A204.1 (cell line): ENCODE data around the gene GALR1.
"Not testable (repeated sequence)": the region's sequence is repeated elsewhere in the genome, so short reads cannot be mapped to it uniquely, and the experiment has no call there.

Experiments used
- FAIRE-seq: peaks from 2 replicates; lab custom pipeline; 2012; peaks lifted over from hg19 to GRCh38; lab: Jason Lieb, UNC

The GALR1 gene

DNA sequence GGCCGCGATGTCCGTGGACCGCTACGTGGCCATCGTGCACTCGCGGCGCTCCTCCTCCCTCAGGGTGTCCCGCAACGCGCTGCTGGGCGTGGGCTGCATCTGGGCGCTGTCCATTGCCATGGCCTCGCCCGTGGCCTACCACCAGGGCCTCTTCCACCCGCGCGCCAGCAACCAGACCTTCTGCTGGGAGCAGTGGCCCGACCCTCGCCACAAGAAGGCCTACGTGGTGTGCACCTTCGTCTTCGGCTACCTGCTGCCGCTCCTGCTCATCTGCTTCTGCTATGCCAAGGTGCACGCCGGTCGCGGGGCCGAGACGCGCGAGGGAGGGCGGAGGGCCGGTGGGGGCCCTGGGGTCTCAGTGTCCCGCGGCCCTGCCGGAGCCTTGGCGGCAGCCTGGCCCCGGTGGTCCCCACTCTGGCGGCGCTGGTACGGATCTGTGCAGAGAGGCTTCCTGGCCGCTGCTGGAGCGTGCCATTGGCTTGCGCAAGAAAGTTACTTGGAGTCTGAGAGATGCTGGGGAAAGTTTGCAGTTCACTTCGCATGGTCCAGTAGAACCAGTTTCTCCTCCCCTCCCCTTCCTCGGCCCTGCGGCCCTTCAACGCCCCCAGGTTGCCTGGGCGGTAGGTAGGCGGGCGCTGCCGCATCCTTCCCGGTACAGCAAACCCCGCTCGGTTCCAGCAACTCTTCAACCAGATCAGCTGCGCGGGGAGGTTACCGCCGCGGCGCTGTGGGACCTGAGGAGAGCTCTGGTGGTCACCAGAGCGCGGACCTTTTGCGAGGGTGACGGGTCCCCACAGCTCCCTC lies 1.5 kb downstream of the GALR1 start:
- no peak for FAIRE-seq

DNA sequence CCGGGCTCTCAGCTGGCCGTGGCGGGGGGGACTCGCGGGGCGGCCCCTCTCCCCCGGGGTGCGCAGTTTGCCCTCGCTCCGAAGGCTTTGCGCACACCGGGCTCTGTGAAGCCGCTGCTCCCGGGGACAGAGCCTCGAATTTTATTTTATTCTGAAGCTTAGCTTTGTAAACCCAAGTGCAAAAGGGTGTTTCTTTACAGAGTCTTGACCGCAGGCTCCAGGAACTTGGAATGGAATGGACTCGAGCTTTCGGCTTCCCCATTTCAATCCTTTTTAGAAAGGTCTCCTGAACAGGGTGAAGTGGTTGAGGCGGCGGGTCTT lies 2.0 kb downstream of the GALR1 start:
- FAIRE-seq: no peak

DNA sequence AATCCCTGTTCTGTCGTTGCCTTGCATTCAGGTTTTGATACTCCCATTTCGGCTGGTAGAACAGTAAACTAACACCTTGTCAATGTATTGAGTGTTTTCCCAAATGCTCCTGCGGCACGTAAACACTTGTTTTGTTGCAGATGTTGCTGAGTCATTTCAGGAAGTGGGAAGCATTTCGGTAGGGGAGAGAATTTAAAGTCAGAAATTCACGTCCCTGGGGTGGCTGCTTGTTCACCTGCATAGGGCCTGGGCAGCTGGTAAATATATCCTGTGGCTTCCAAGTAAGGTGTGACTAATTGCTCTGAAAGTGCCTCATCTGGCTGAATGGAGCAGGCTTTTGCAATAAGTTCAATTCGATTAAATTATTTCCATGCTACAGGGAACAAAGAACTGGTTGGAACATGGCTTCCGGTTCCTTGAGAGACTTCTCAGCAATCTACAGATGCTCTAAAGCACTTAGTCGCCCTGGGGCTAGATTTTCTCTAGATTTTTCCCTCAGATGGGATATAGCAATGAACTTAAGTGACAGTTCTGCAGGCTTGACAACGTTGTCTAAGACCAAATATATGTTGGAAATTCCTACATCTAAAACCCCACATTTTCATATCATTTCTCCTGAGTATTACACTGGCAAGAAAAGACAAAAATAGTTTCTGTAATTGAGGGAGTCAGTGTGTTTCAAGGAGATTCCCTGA lies 5.2 kb downstream of the GALR1 start:
- FAIRE-seq: no peak

DNA sequence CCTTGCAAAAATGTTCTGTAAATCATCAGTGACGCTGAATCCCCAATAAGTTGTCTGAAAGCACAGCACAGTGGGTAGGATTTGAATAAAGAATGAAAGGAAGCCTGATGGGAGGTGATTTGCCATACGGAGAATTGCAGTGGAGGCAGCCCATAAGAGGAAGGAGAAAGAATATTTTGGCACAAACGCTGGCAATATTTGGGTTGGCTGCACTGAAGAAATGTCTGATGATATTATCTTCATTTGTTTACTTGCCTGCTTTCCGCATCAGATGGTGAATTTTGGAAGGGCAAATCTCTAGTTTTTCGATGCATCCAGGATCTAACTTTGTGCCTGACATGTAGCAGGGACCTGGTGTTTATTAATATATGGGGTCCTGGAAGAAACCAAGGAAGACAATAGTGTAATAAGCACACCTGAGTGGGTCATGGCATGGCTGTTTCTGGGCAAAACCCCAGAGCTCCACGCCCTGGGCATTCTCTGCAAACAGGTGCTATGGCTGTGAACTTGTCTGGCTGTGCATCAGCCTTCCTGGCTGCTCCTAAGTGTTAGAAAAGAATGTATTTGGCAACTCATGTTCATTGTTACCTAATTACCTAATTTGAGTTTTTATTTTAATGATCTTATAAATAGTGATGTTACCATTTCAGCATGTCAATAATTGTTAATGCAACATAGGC lies 5.9 kb downstream of the GALR1 start:
- no peak for FAIRE-seq

- FAIRE-seq: no peak
Observed at GRCh38 chr18:77262643-77263465, 13.2 kb downstream of the GALR1 start.

DNA sequence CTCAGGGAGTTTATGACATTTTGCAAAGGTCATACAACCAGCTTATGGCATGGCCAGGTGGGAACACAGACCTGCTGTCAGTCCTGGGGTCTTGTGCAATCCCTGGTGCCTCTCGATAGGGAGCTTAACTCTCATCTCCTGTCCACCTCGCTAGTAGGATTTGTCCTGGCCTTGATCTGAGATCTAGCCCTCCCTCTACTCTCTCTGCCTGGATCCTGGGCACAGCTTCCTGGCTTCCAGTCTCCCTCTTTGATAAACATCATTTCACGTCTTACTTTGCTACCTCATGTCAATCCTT lies 13.8 kb downstream of the GALR1 start:
- no peak for FAIRE-seq

DNA sequence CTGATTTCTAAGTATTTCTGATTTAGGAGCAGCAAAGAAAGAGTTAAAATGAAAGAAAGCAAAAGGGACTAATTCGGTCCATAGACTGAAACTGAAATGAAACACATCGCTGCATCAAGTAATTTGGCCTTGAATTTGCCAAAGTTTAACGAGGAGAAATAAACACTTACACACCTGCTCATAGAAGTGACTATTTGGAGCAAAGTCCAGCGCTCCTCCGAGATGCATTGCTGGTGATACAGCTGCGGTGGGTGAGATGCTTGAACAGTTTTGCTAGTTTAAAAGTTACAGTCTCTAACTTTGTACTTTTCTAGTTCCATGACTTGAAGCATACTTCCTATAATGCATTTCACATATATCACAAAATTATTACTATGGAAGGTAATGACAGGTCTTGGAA lies 18.3 kb downstream of the GALR1 start:
- no peak for FAIRE-seq

- no peak for FAIRE-seq
Observed at GRCh38 chr18:77268456-77268855, 18.8 kb downstream of the GALR1 start.

DNA sequence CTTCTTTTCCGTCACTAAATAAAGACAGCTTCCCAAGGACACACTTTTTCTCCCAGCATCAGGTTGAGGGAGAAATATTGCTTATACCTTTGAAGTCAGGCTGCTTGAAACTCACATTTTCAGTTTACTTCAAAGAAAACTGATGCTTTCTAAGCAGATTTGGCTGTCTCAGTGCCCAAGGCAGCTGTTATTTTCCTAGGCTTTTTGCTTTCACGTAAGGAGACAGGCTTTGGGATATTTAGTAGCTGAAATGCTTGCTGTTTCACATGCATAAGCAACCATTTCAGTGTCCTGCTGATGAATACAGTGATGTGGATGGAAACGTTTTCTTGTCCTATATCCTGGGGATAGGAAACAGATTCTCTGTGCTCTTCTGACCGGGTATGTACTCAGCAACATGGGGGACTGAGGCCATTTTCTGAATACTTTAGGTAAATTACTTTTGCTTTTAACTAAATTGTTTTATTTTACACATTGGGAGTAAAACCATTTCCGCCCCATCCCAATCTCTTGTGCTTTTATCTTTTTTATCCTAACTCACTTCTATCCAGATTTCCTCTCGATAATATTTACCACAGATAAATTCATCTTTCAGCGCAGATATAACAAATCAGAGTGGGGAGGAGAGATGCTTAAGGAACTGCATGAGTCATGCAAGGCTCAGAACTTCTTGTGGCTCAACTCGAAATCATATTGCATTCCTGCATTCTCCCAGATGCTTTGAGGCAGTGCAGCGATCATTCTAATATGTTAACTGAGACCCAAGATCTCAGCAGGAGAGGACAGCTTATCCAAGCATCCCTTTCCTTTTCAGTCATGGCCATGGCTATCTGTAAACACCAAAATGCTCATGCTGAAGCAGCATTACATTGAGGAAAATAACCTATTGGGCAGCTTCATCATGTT lies 22.2 kb downstream of the GALR1 start:
- no peak for FAIRE-seq

DNA sequence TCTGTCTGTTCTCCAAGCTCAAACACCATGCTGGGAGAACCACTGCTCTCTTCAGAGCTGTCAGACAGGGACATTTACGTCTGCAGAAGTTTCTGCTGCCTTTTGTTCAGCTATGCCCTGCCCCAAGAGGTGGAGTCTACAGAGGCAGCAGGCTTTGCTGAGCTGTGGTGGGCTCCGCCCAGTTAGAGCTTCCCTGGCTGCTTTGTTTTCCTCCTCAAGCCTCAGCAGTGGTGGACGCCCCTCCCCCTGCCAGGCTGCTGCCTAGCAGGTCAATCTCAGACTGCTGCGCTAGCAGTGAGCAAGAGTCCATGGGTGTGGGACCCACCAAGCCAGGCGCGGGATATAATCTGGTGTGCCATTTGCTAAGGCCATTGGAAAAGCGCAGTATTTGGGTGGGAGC lies 41.2 kb downstream of the GALR1 start:
- not testable (repeated sequence) for FAIRE-seq

- no peak for FAIRE-seq
Observed at GRCh38 chr18:77298172-77298571, 48.5 kb downstream of the GALR1 start.

- no peak for FAIRE-seq
Observed at GRCh38 chr18:77299706-77300105, 50.1 kb downstream of the GALR1 start.

- no peak for FAIRE-seq
Observed at GRCh38 chr18:77300579-77300978, 50.9 kb downstream of the GALR1 start.

- FAIRE-seq: no peak
Observed at GRCh38 chr18:77304268-77304667, 54.6 kb downstream of the GALR1 start.

DNA sequence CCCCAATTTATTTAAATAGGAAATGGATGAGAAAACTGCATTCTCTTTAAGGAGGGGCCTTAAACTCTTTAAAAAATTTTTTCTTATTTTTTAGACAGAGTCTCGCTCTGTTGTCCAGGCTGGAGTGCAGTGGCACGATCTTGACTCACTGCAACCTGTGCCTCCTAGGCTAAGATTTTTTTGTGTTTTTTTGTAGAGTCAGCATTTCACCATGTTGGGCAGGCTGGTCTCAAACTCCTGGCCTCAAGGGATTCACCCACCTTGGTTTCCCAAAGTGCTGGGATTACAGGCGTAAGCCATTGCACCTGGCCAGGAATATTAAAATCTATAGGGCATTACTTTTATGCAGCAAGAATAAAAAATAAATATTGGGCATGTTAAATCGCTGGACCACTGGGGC lies 56.0 kb downstream of the GALR1 start:
- no peak for FAIRE-seq

DNA sequence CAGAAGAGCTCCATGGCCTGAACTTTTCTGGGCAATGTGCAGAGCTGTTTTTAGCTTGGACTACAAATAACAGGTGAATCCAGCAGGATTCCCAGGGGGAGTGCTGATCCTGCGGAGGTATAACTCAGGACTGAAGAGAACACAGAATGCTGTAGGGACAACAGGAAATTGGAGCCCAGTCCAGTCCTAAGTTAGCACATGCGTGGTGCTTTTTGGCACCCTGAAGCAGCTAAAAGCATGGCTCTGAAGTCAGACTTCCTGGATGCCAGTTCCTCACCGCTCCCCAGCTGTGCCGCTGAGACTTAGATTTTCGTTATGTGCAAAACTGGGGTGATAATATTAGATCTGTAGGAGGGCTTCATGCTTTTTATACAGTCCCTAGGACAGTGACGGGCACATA lies 58.6 kb downstream of the GALR1 start:
- no peak for FAIRE-seq

DNA sequence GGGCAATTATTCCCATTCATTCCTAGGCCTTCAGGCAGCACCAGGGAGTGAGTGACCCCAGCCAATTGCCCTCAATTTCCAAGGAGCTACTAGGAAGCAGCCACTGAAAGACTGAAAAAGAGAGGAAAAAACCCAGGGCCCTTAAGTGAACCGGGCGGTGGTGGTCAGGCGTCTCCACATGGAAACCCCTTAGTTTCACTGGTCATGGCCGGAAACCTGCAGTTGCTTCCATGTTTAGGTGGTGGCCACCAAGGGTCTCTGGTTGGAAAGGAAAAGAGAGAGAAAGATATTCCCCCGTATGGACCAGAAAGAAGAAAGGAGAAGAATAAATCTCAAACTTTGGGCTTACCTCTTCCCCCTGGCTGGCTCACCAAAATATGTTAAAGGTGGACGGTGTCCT lies 64.9 kb downstream of the GALR1 start:
- no peak for FAIRE-seq

GRCh38 chr18:77314952-77315351 lies 65.3 kb downstream of the GALR1 start:
- no peak for FAIRE-seq

DNA sequence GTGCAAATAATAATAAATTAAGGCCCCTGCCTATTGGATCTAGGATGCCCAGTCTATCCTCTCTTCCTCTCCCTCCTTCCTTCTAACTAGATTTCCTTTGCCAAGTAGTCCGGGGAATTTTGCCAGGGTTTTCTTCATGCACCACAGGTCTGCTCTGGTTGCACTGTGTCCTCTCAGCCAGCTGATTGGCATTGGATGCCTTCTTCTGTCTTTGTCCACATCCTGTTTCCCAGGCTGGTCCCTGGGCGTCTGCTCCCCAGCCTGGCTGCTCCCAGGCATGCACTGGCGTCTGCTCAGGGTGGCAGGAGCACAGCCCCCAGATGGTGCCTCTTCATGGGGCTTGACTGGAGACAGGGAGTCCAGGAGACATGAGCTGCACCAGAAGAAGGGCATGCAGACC lies 66.4 kb downstream of the GALR1 start:
- no peak for FAIRE-seq

GRCh38 chr18:77316641-77317040 lies 67.0 kb downstream of the GALR1 start:
- no peak for FAIRE-seq

GRCh38 chr18:77320971-77321559 lies 71.4 kb downstream of the GALR1 start:
- FAIRE-seq: no peak
